Measurements from ENCODE around the gene SESN3.

- no peak for TF ChIP-seq CTCF (IDR thresholded peaks at IDR 0.05; ENCODE audit: insufficient read depth, low read length)
- no peak for TF ChIP-seq POLR2AphosphoS5 (IDR thresholded peaks at IDR 0.05; ENCODE audit: low read depth)
- no peak for TF ChIP-seq GABPA (IDR thresholded peaks at IDR 0.05; ENCODE audit: low read depth)
- no peak for TF ChIP-seq REST (IDR thresholded peaks at IDR 0.05; ENCODE audit: insufficient replicate concordance, low read depth)
- TF ChIP-seq SPI1 (IDR thresholded peaks at IDR 0.05; ENCODE audit: borderline replicate concordance, low read depth), result no peak
These were observed 22.1 kb upstream of the SESN3 start for GRCh38 chr11:95253141-95253540.

All from HL-60 (cell line).